AG04449 (cell line): ENCODE measurements around the gene FILIP1L.

ENCODE experiments used
- CTCF ChIA-PET: fragments of 350-600 bp; formaldehyde crosslinking; extraction: SDS; loops from one replicate; lab custom pipeline; 2021; ENCODE audit warnings: antibody characterized with exemption; lab: Yijun Ruan, JAX
- POLR2A ChIA-PET: fragments of 400-600, 350-600 bp; formaldehyde crosslinking; extraction: SDS; loops from one replicate; lab custom pipeline; 2020; ENCODE audit warnings: antibody characterized with exemption, inconsistent platforms; lab: Yijun Ruan, JAX
- DNase-seq: peaks from one replicate; pipeline ENCODE4 v3.0.0-alpha.2; 2010; ENCODE audit warnings: low read depth, low spot score
- H3K4me3 ChIP-seq: 2 replicates; pipeline ENCODE4 v1.5.1; 2011; ENCODE audit warnings: low read depth, mild to moderate bottlenecking, control low read depth, low read length
- CTCF ChIP-seq: IDR thresholded peaks from one replicate; pipeline ENCODE4 v1.5.1; 2011; ENCODE audit warnings: mild to moderate bottlenecking, moderate library complexity, low read length, control low read depth, inconsistent platforms; ENCODE audit not compliant: insufficient read depth; ENCODE audit errors: missing control alignments

Gene FILIP1L

DNA sequence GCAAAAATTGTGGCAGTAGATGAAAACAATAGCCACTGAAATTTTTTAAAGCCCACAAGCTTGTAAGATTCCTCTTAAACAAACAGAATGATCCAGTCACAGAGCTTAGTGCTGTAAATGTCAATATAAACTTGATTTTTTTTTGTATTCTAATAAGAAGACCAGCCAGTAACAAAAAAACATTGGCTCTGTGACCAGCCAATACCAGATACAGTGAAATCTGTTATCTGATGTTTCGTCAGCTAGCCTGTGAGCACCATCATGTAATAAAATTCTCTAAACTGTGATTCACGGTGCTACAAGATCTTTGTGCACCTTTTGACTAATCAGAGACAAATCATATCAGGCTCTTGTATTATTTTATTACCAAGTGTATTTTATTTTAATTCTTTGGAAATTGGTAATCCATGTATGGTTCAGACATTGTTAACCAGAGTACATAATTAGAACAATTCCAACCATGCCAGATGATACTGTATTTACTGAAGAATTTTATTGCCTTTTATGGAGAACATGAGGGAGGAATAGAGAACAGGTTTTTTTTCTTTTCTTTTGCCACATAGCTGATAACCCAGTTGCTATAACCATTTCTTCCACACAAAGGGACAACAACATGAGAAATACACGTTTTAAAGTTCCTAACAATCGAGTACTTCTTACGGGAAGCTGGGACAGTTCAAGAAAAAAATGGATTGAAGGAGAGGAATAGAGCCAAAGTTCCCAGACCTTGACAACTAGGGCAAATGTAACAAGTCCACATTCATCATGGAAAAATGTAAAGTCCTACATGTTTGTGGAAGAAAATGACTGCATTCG lies 71.9 kb downstream of the FILIP1L start:
- DNase-seq = peak; percentile 88
- POLR2A ChIA-PET = interaction anchor here (0.5 to 1.5 kb wide), 5 partner anchors 80 to 220 kb away, joined by 3 to 4 read pairs (median 3); partner anchors contain the start of gene TBC1D23
- no peak for TF ChIP-seq CTCF
- CTCF ChIA-PET = interaction anchor here (1.0 to 2.9 kb wide), 10 partner anchors 10 to 227 kb away, joined by 3 to 14 read pairs (median 4); no protein-coding TSS in a partner anchor
- H3K4me3 ChIP-seq = no peak overlapping the region

- POLR2A ChIA-PET = interaction anchor here (0.7 to 1.0 kb wide), 5 partner anchors 35 to 397 kb away, joined by 3 to 6 read pairs (median 3); no protein-coding TSS in a partner anchor
- CTCF ChIA-PET = interaction anchor here (0.9 to 2.9 kb wide), 7 partner anchors 12 to 228 kb away, joined by 3 to 14 read pairs (median 4); no protein-coding TSS in a partner anchor
- peak; percentile 67 for DNase-seq
- H3K4me3 ChIP-seq = no peak overlapping the region
- no peak for TF ChIP-seq CTCF
These were observed 73.0 kb downstream of the FILIP1L start for GRCh38 chr3:100041328-100041749.

- TF ChIP-seq CTCF = no peak
- no peak overlapping the region for H3K4me3 ChIP-seq
- DNase-seq = no peak
- POLR2A ChIA-PET = interaction anchor here (0.7 to 1.0 kb wide), 4 partner anchors 34 to 398 kb away, joined by 3 to 6 read pairs (median 4); no protein-coding TSS in a partner anchor
- CTCF ChIA-PET = interaction anchor here (0.9 to 2.9 kb wide), 4 partner anchors 12 to 209 kb away, joined by 3 to 14 read pairs (median 8); no protein-coding TSS in a partner anchor
These were observed 73.7 kb downstream of the FILIP1L start for GRCh38 chr3:100040451-100041225.

DNA sequence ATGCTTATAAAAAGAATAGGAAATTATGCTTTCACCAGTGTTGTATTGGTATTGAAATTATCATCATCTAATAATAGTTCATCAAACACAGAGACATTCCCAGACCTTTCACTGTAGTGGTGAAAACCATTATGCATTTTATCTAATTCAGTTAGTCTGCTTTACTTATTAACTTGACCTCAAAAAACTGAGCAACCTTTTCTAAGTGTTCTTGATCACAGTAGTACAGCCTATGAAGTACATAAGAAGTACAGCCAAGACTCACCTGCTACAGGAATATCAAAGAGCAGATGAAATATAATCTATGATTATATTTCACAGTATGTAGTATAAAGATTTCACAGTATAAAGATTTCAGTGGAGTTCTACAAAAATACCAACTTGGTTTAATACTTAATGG lies 75.2 kb downstream of the FILIP1L start:
- no peak overlapping the region for H3K4me3 ChIP-seq
- CTCF ChIA-PET = interaction anchor here (0.9 kb wide), 1 partner anchor 18 kb away, joined by 3 read pairs; no protein-coding TSS in a partner anchor
- no peak for TF ChIP-seq CTCF
- DNase-seq = no peak
- POLR2A ChIA-PET = no interaction called here

- ChIA-PET POLR2A (interaction anchor here (0.9 to 1.2 kb wide), 2 partner anchors 188 to 235 kb away, joined by 3 to 4 read pairs; no protein-coding TSS in a partner anchor), CTCF (interaction anchor here (0.6 kb wide), 1 partner anchor 8 kb away, joined by 3 read pairs; no protein-coding TSS in a partner anchor)
- TF ChIP-seq CTCF = no peak
- H3K4me3 ChIP-seq = no peak overlapping the region
- DNase-seq = no peak
These were observed 80.3 kb downstream of the FILIP1L start for GRCh38 chr3:100033903-100034471.
